ENCODE results near the gene GPHB5. TPM values are rescaled to one million over a fixed set of nuclear protein-coding genes. Genes with fewer than 3 reads are reported as not detected.

The GPHB5 gene
- total RNA-seq, 1 donor from 2014 or later: not detected

GRCh38 chr14:63345826-63346225 lies 27.1 kb upstream of the GPHB5 start:
- Mint-ChIP-seq H3K27ac (no peak overlapping the region), H3K27me3 (peaks cover 7% of the 10 kb centered on the region), H3K4me1 (ENCODE audit: low read depth) (peaks cover 4% of the 10 kb centered on the region), H3K4me3 (ENCODE audit: low read depth) (no peak overlapping the region), H3K36me3 (ENCODE audit: insufficient read depth) (no peaks in the 10 kb centered on the region), H3K9me3 (ENCODE audit: low read depth) (no peaks in the 10 kb centered on the region)
- no peak for TF ChIP-seq CTCF (IDR thresholded peaks at IDR 0.05; ENCODE audit: unreplicated experiment)
- no peak for DNase-seq (ENCODE audit: low spot score, unreplicated experiment)

- DNase-seq (ENCODE audit: low spot score, unreplicated experiment): no peak
- no peak overlapping the region for H3K27ac Mint-ChIP-seq
- TF ChIP-seq CTCF (IDR thresholded peaks at IDR 0.05; ENCODE audit: unreplicated experiment): no peak
- no peaks in the 10 kb centered on the region for H3K9me3 Mint-ChIP-seq (ENCODE audit: low read depth)
- H3K36me3 Mint-ChIP-seq (ENCODE audit: insufficient read depth): no peaks in the 10 kb centered on the region
- H3K27me3 Mint-ChIP-seq: peaks cover 7% of the 10 kb centered on the region
- peaks cover 4% of the 10 kb centered on the region for H3K4me1 Mint-ChIP-seq (ENCODE audit: low read depth)
- no peak overlapping the region for H3K4me3 Mint-ChIP-seq (ENCODE audit: low read depth)
Measured at GRCh38 chr14:63344336-63344735, 25.6 kb upstream of the GPHB5 start.

GRCh38 chr14:63343878-63344277 lies 25.1 kb upstream of the GPHB5 start:
- H3K27me3 Mint-ChIP-seq: peaks cover 7% of the 10 kb centered on the region
- no peaks in the 10 kb centered on the region for H3K36me3 Mint-ChIP-seq (ENCODE audit: insufficient read depth)
- no peak overlapping the region for H3K27ac Mint-ChIP-seq
- DNase-seq (ENCODE audit: low spot score, unreplicated experiment): no peak
- peaks cover 4% of the 10 kb centered on the region for H3K4me1 Mint-ChIP-seq (ENCODE audit: low read depth)
- peaks cover under 1% of the 10 kb centered on the region for H3K9me3 Mint-ChIP-seq (ENCODE audit: low read depth)
- no peak overlapping the region for H3K4me3 Mint-ChIP-seq (ENCODE audit: low read depth)
- no peak for TF ChIP-seq CTCF (IDR thresholded peaks at IDR 0.05; ENCODE audit: unreplicated experiment)

GRCh38 chr14:63342371-63342770 lies 23.6 kb upstream of the GPHB5 start:
- Mint-ChIP-seq H3K36me3 (ENCODE audit: insufficient read depth) (peaks cover 1% of the 10 kb centered on the region), H3K27me3 (peaks cover 4% of the 10 kb centered on the region), H3K9me3 (ENCODE audit: low read depth) (peaks cover 10% of the 10 kb centered on the region), H3K27ac (no peak overlapping the region), H3K4me1 (ENCODE audit: low read depth) (peaks cover 4% of the 10 kb centered on the region), H3K4me3 (ENCODE audit: low read depth) (no peak overlapping the region)
- no peak for DNase-seq (ENCODE audit: low spot score, unreplicated experiment)
- TF ChIP-seq CTCF (IDR thresholded peaks at IDR 0.05; ENCODE audit: unreplicated experiment): no peak

- peaks cover 4% of the 10 kb centered on the region for H3K4me1 Mint-ChIP-seq (ENCODE audit: low read depth)
- H3K9me3 Mint-ChIP-seq (ENCODE audit: low read depth): no peaks in the 10 kb centered on the region
- DNase-seq (ENCODE audit: low spot score, unreplicated experiment): no peak
- no peaks in the 10 kb centered on the region for H3K36me3 Mint-ChIP-seq (ENCODE audit: insufficient read depth)
- no peak for TF ChIP-seq CTCF (IDR thresholded peaks at IDR 0.05; ENCODE audit: unreplicated experiment)
- no peaks in the 10 kb centered on the region for H3K27me3 Mint-ChIP-seq
- no peak overlapping the region for H3K27ac Mint-ChIP-seq
- H3K4me3 Mint-ChIP-seq (ENCODE audit: low read depth): no peak overlapping the region
Measured at GRCh38 chr14:63328787-63329737, 10.3 kb upstream of the GPHB5 start.

Data from progenitor cell of endocrine pancreas (in vitro differentiated cells).